ENCODE measurements around the gene PLXNA3. TPM values are rescaled to one million over a fixed set of nuclear protein-coding genes. Genes with fewer than 3 reads are reported as not detected.

Gene PLXNA3
- polyA plus RNA-seq, 3 donors = 49.7 to 65.3 (median 53.2) TPM

GRCh38 chrX:154433605-154434004 is 24.5 kb upstream of the PLXNA3 start:
- no peak for DNase-seq

- no peak for DNase-seq
These were observed 23.5 kb upstream of the PLXNA3 start for GRCh38 chrX:154434394-154435168.

GRCh38 chrX:154435171-154435733 is 22.8 kb upstream of the PLXNA3 start:
- no peak for DNase-seq

DNA sequence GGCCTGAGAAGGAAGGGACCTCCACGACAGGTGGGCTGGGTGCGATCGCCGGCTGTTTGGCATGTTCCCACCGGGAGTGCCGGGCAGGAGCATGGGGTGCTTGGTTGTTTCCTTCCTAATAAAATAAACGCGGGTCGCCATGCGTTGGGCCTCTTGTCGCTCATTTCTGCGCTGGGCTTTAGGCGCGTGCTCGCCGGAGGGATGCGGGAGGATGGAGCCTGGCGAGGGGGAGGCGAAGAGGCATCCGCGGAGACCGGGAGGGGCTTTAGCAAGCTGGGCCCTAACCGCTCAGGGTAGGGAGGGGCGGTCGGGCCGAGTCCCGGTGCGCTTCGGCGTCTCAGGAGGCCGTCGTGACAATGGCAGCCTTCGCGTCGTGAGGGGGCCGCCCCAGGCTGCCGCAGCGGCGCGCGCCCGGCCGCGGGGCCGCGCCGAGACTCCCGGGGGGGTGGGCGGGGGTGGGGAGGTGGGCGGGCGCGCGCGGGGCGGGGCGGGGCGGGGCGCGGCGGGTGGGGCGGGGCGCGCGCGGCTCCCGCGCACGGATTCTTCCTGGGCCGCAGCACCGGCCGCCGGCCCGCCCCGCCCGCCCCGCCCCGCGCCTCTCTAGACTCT is 21.6 kb upstream of the PLXNA3 start:
- no peak for DNase-seq

DNA sequence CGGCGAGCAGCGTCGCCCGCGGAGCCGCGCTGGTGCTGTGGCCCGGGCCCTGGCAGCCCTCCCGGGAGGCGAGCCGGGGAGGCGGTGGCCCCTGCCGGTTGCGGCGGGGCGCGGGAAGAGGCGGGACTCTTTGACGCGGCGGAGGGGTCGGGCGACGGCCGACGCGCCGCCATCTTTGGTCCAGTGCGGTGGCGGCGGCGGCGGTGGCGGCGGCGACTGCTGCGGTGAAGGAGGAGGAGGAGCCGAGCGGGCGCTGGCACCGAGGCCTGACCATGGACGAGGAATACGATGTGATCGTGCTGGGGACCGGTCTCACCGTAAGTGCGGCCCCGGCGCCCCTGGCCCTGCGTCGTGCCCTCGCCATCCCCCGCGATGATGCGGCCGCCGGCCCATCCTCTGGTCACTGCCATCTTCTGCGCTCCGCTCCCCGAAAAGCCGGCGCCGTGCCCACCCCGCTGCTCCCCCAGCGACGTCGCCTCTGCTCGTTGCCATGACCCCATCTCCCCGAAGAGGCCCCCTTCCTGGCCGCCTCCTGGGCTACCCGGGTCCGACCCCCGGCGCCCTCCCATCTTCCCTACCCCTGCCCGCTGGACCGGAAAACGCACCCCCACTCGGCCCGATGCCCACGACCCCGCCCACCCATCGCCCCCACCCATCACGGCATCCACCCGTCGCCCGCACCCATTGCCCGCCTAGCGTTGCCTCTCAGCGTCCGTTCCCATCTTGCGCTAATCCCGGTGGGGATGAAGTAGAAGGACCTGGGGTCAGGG is 20.9 kb upstream of the PLXNA3 start, which contains the start of gene GDI1:
GDI1 (plus strand) TSS at position 172 of the 770 bp plus-strand sequence; CDS start at position 273, 101 bp downstream.
- DNase-seq = no peak

- DNase-seq = no peak
These were observed 19.8 kb upstream of the PLXNA3 start for GRCh38 chrX:154437971-154438893.

- no peak for DNase-seq
These were observed 18.2 kb upstream of the PLXNA3 start for GRCh38 chrX:154439841-154440240.

- no peak for DNase-seq
These were observed 17.3 kb upstream of the PLXNA3 start for GRCh38 chrX:154440623-154441357.

DNA sequence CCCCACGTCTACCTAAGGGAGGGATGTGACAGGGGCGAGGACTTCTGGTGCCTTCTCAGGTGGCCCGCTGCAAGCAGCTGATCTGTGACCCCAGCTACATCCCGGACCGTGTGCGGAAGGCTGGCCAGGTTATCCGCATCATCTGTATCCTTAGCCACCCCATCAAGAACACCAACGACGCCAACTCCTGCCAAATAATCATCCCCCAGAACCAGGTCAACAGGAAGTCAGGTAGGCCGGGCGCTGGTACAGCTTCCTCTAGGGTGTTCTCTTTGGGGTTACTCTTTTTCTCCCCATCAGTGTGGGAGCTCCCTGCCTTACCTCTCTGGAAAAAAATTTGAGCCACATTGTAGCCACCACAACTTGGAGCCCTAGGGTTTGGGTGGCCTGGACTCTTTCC is 16.5 kb upstream of the PLXNA3 start:
- DNase-seq = no peak

- DNase-seq = no peak
These were observed 15.9 kb upstream of the PLXNA3 start for GRCh38 chrX:154441984-154442707.

DNA sequence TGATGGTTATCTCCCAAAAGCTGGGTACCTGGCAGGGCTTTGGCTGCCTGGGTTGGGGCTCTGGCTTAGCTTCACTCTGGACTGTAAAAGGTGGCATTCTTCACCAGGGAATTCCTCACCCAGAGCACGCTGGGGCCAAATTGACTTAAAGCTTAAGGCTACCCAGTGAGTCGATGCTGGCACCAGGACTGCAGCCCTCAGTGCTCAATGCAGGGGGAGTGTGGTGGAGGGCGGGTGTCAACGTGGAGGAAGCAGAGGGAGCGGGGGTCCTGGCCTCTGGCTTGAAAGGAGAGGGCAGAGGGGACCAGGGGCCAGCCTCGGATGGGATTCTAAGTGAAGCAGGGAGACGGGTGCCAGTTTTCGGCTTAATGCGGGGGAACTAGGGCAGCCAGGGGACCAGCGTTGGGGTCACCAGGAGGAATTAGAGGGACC is 14.6 kb upstream of the PLXNA3 start:
- no peak for DNase-seq

DNA sequence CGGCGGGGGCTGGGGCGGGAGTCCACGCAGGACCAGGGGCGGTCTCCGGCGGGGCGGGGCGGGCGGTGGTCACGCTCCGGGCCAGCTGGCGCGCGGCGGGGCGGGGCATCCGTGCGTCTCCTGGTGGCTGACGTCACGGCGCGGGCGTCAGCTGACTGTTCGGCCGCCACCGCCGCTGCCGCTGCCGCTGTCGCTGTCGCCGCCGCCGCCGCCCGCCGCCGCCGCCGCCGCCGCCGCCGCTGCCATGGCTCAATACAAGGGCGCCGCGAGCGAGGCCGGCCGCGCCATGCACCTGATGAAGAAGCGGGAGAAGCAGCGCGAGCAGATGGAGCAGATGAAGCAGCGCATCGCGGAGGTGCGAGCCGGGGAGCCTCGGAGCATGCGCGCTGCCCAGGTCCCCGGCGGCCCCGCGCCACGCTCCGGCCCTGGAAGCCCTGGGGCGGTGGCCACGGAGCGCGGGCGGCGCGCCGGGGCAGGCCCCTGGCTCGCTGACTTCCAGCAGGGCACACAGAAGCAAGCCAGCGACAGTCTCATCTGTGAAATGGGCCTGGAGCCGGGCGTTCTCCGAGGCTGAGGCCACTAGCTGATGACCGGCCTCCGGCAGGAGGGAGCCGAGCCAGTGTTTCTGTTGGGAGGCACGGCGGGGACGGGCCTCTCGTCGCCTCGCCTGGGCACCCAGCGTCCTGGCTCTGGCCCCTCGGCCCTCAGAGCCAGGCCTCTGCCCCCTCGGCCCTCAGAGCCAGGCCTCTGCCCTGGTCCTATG is 13.9 kb upstream of the PLXNA3 start, which contains the start of gene FAM50A:
FAM50A (plus strand) TSS at position 150 of the 763 bp plus-strand sequence; CDS start at position 245, 95 bp downstream.
- DNase-seq = no peak

GRCh38 chrX:154444755-154445246 is 13.3 kb upstream of the PLXNA3 start:
- no peak for DNase-seq

DNA sequence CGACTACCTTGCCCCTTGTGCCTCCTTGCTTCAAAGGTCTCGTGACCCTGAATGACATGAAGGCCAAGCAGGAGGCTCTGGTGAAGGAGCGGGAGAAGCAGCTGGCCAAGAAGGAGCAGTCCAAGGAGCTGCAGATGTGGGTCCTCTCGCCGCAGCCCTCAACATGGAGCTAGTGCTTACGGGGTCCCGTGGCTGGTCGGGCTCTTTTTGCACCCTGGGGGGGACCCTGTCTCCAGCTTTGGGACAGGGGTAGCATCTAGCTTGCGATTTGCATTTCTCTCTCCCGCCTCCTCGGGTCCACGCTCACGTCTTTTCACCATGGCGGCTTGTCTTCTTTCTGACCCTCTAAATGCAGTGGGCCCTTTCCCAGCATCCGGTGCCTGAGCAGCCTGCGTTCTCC is 12.3 kb upstream of the PLXNA3 start:
- DNase-seq = no peak

GRCh38 chrX:154446430-154446829 is 11.7 kb upstream of the PLXNA3 start:
- no peak for DNase-seq

- DNase-seq = no peak
These were observed 9.6 kb upstream of the PLXNA3 start for GRCh38 chrX:154448484-154448883.

DNA sequence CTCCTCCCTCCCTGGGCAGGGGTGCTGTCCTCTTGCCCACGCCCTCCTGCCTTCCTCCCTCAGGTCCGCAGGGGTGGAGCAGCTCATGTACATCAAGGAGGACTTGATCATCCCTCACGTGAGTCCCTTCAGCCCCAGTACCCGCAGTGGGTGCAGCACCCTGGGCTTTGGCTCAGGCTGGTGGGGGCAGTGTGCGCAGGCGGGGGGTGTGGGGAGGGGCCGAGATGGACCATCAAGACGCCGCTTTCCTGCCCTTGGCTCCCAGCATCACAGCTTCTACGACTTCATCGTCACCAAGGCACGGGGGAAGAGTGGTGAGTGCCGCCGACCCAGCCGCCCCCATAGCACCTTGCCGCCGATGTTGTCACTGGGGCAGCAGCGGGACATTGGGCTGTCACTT is 8.5 kb upstream of the PLXNA3 start:
- DNase-seq = no peak

DNA sequence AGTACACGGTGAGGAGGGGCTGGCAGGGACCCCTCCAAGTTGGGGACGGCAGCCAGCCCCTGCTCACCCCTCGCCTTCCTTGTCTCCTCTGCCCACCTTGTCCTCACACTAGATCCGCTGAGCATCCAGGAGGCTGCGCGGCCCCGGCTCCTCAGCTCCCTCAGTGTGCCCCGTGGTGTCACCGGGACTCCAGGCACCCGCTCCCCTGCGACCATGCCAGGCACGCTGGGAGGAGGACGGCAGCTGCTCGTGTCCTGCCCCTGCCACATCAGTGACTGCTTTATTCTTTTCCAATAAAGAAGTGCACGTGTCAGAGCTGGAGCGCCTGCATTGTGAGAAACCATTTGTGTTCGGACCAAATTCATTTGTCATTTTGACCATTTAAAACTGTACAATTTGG is 7.8 kb upstream of the PLXNA3 start:
- no peak for DNase-seq

DNA sequence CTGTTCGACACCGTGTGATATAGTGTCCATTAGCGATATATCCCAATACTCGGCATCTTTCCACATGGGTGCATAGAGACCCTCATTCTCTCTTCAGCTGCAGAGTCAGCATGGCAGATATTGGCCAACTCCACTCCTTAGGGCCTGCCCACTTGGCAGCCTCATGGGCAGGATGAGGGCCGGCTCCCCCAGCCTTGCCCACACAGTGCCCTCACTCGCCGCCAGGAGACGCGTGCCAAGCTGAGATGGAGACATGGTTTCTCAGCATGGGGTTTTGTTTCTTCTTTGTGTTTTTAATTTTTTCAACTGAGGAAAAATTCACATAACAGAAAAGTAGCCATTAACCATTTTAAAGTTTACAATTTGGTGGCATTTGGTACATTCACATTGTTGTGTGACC is 5.3 kb upstream of the PLXNA3 start:
- no peak for DNase-seq
